22Rv1 (cell line): ENCODE results near the gene EIF2D.

Source experiments
- ZFX ChIP-seq: fragments of 450-650 bp; IDR thresholded peaks from 2 replicates; pipeline ENCODE4 v1.6.1; 2017; ENCODE audit warnings: antibody characterized with exemption, borderline replicate concordance
- TF ChIP-seq, protein P1 (sequence below): fragments of 450-650 bp; IDR thresholded peaks from 2 replicates; pipeline ENCODE4 v1.5.1; 2017; ENCODE audit warnings: mild to moderate bottlenecking

DNA sequence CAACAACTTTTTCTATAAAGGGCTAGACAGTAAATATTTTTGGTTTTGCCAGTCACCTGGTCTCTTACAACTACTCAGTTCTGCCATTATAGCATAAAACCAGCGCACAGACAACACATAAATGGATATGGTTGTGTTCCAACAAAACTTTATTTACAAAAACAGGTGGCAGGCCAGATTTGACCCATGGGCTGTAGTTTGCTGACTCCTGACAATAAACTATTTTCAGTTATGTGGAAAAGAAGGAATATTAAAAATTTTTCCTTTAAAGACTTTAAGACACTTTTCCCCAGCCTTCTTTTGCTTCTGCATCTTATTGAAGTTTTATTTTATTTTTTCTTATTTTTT is 16.0 kb downstream of the EIF2D start:
- TF ChIP-seq, protein P1, sequence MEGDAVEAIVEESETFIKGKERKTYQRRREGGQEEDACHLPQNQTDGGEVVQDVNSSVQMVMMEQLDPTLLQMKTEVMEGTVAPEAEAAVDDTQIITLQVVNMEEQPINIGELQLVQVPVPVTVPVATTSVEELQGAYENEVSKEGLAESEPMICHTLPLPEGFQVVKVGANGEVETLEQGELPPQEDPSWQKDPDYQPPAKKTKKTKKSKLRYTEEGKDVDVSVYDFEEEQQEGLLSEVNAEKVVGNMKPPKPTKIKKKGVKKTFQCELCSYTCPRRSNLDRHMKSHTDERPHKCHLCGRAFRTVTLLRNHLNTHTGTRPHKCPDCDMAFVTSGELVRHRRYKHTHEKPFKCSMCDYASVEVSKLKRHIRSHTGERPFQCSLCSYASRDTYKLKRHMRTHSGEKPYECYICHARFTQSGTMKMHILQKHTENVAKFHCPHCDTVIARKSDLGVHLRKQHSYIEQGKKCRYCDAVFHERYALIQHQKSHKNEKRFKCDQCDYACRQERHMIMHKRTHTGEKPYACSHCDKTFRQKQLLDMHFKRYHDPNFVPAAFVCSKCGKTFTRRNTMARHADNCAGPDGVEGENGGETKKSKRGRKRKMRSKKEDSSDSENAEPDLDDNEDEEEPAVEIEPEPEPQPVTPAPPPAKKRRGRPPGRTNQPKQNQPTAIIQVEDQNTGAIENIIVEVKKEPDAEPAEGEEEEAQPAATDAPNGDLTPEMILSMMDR = no peak
- no peak for TF ChIP-seq ZFX
